Measurements from ENCODE around the gene SCN3A.

GRCh38 chr2:165074884-165075283 is 129.0 kb downstream of the SCN3A start:
- TF ChIP-seq, protein P1, sequence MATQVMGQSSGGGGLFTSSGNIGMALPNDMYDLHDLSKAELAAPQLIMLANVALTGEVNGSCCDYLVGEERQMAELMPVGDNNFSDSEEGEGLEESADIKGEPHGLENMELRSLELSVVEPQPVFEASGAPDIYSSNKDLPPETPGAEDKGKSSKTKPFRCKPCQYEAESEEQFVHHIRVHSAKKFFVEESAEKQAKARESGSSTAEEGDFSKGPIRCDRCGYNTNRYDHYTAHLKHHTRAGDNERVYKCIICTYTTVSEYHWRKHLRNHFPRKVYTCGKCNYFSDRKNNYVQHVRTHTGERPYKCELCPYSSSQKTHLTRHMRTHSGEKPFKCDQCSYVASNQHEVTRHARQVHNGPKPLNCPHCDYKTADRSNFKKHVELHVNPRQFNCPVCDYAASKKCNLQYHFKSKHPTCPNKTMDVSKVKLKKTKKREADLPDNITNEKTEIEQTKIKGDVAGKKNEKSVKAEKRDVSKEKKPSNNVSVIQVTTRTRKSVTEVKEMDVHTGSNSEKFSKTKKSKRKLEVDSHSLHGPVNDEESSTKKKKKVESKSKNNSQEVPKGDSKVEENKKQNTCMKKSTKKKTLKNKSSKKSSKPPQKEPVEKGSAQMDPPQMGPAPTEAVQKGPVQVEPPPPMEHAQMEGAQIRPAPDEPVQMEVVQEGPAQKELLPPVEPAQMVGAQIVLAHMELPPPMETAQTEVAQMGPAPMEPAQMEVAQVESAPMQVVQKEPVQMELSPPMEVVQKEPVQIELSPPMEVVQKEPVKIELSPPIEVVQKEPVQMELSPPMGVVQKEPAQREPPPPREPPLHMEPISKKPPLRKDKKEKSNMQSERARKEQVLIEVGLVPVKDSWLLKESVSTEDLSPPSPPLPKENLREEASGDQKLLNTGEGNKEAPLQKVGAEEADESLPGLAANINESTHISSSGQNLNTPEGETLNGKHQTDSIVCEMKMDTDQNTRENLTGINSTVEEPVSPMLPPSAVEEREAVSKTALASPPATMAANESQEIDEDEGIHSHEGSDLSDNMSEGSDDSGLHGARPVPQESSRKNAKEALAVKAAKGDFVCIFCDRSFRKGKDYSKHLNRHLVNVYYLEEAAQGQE (IDR thresholded peaks at IDR 0.05; ENCODE audit: low read depth), result no peak
- TF ChIP-seq NFIC (IDR thresholded peaks at IDR 0.05) (no peak), RAD21 (IDR thresholded peaks at IDR 0.05; ENCODE audit: low read depth) (no peak), FOXM1 (IDR thresholded peaks at IDR 0.05; ENCODE audit: borderline replicate concordance, low read depth) (no peak)

Data from Ishikawa (cell line).